MG63 (cell line): ENCODE data around the gene LINGO1. TPM values are rescaled to one million over a fixed set of nuclear protein-coding genes. Genes with fewer than 3 reads are reported as not detected.

Experiments
- DNase-seq: peaks from one replicate; pipeline ENCODE4 v3.0.0-alpha.2; 2020
- H3K27me3 ChIP-seq: fragments of 250-450 bp; sonication (Bioruptor Pico); 2 replicates; pipeline ENCODE4 v1.5.1; 2020; ENCODE audit warnings: mild to moderate bottlenecking, moderate library complexity
- H3K36me3 ChIP-seq: fragments of 250-450 bp; sonication (Bioruptor Pico); 2 replicates; pipeline ENCODE4 v1.5.1; 2020; ENCODE audit warnings: mild to moderate bottlenecking, moderate library complexity
- H3K4me3 ChIP-seq: fragments of 250-450 bp; sonication (Bioruptor Pico); 2 replicates; pipeline ENCODE4 v1.5.1; 2020; ENCODE audit warnings: mild to moderate bottlenecking, moderate library complexity
- H3K9me3 ChIP-seq: fragments of 250-450 bp; sonication (Bioruptor Pico); 2 replicates; pipeline ENCODE4 v1.5.1; 2020; ENCODE audit warnings: mild to moderate bottlenecking, moderate library complexity
- total RNA-seq: library from RNA; depleted of rRNA; stranded (reverse); fragments of >200 nt; shearing (Covaris generic); gene quantifications from 2 replicates; pipeline ENCODE4 v1.2.3, GENCODE V29; 2014; ENCODE audit warnings: low replicate concordance

Gene LINGO1
- total RNA-seq, 1 experiment from 2014 or later, result not detected

DNA sequence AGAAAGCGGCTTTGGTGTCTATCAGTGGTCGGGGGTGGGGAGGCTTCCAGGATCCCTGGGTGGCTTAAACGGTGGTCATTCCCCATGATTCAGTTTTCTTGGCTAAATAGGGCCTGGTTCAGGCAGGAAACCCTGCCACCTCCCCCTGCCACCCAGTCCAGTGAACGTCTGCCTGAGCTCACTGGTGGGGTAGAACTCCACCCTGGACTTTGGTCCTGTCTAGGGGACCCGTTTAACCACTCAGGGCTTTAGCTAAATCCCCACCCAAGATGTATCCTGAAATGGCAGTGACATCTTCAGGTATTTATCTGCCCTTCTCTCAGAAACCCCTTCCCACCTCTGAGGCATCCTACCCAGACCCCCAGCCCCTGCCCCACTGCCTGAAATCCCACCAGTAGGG lies 30.5 kb upstream of the LINGO1 start:
- Histone ChIP-seq H3K27me3 (no peaks in the 10 kb centered on the region; the same call in 1 of the 2 replicates), H3K36me3 (no peaks in the 10 kb centered on the region), H3K9me3 (no peaks in the 10 kb centered on the region), H3K4me3 (no peak overlapping the region)
- DNase-seq, result no peak

DNA sequence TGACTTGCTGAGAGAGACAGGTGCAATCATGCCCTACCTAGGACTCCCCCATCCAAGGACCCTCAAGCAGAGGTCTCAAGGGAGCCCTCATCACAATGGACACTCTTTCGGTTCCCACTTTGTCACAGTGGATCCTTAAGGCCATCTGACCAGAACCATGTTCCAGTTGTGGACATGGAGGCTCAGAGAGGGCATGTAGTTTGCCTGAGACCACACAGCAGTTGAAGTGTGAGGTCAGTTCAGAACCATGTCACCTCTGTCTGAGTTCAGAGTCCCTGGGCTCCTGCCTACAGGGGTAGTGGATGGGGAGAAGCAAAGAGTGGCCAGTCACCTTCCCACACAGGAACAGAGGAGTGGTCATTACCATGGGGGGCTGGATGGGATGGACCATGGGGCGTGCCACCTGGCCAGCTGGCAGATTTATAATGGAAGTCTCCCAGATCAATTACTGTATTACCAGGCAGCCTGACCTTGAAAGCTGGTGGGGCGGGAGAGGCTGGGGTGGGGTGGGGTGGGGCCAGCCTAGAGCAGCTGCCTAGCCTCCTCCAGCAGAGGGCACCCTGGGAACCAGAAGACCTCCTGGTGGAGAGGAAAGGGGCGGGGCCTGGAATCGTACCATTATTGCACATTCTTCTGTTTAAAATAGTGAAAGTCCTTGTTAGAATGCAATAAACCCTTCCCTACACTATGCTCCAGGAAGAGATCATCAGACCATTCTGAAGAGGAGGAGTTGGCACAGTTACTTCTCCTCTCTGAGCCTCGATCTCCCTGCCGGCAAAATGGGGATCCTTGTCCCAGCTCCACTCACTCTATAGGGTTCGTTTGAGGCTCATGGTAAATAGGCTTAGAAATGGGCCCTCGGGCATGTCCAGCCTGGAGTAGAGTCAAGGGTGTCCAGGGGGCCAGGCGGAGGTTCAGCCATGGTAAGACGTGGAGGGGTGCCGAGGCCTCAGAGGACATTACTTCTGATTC lies 26.9 kb upstream of the LINGO1 start:
- no peak overlapping the region for H3K4me3 ChIP-seq
- peak; percentile 75 for DNase-seq
- H3K36me3 ChIP-seq, result no peaks in the 10 kb centered on the region
- H3K9me3 ChIP-seq, result no peaks in the 10 kb centered on the region
- no peaks in the 10 kb centered on the region; the same call in 1 of the 2 replicates for H3K27me3 ChIP-seq

DNA sequence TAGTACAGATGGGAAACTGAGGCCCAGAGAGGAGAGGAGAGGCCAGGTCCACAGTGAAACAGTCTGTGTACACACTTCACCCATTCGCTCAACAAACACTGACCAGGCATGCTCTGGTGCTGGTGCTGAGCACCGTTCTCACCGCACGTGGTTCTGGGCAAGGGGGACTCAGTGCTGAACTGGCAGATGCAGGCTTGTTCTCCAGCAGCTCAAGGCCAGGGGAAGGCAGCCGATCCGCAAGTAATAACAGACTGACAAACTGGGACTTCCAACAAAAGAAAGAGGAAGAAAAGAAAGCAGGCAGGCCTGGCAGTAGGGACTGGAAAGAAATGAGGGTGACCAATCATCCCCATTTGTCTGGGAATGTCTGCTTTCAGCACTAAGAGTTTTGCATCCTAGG lies 25.6 kb upstream of the LINGO1 start:
- no peaks in the 10 kb centered on the region for H3K9me3 ChIP-seq
- no peaks in the 10 kb centered on the region; the same call in 1 of the 2 replicates for H3K27me3 ChIP-seq
- H3K36me3 ChIP-seq, result no peaks in the 10 kb centered on the region
- H3K4me3 ChIP-seq, result no peak overlapping the region
- DNase-seq, result no peak

DNA sequence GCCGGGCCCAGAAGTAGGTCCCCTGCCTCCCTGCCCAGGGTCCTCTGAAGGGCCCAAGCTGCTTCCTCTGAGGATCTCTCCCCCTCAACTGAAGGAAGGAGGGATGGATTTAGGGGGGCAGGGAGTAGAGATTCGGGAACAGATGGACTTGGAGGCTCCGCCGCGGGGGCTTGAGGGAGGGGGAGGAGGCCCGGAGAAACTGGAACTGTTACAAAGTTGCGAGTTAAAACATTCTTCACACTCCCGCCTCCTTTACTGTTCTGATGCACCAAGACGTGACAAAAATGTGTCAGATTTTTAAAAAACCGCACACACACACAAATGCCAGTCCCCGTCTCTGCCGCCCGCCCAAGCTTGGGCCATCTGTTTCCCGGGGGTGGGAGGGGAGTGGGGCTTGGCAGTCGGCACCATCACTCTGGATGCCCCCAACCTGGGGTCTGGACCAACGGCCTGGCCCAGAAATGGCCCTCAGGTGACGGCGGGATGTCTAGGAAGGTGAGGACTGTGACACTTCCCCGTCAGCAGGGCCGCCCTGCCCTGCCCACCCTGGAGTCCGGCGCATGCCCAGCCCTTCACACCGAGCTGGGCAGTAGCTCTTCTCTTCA lies 25.0 kb upstream of the LINGO1 start:
- H3K9me3 ChIP-seq, result no peaks in the 10 kb centered on the region
- DNase-seq, result no peak
- H3K27me3 ChIP-seq, result no peaks in the 10 kb centered on the region; the same call in 1 of the 2 replicates
- no peak overlapping the region for H3K4me3 ChIP-seq
- H3K36me3 ChIP-seq, result no peaks in the 10 kb centered on the region

DNA sequence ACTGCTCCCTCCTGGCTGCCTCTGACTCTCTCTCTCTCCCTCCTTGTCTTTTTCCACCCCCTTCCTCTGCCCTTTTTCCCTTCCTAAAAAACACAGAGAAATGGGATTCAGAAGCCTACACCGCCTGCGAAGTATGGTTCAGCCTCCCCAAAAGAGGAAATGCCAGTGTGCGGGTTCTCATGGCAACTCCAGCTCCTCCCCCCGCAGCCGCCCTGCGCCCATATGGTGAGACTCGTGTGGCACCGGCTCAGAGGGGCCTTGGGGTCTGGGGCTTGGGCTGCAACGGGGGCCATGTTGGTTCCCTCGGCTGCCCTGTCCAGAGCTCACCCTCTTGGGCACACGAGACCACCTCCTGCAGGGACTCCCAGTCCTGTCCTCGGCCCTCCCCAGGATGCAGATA lies 23.6 kb upstream of the LINGO1 start:
- Histone ChIP-seq H3K27me3 (peaks cover 3% of the 10 kb centered on the region), H3K36me3 (no peaks in the 10 kb centered on the region), H3K9me3 (no peaks in the 10 kb centered on the region), H3K4me3 (no peak overlapping the region)
- DNase-seq, result no peak

DNA sequence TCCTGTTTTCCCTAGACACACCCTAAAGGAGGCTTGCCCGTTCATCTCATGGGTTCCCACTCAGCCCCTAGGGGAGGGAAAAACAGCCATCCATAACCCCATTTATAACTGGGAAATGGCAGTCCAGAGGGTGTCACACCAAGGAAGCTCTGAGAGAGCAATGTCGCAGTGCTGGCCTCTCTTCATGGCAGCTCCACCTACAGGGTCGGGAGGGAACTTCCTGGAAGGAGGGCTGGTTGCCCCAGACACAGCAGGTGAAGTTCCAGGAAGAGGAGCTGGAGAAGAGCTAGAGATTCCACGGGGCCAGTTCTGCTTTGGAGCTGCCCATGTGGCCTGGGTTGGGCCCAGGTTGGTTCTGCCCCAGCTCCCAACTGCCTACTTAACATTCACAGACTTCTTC lies 22.3 kb upstream of the LINGO1 start:
- H3K4me3 ChIP-seq, result no peak overlapping the region
- H3K27me3 ChIP-seq, result peaks cover 3% of the 10 kb centered on the region
- H3K36me3 ChIP-seq, result no peaks in the 10 kb centered on the region
- H3K9me3 ChIP-seq, result no peaks in the 10 kb centered on the region
- no peak for DNase-seq

DNA sequence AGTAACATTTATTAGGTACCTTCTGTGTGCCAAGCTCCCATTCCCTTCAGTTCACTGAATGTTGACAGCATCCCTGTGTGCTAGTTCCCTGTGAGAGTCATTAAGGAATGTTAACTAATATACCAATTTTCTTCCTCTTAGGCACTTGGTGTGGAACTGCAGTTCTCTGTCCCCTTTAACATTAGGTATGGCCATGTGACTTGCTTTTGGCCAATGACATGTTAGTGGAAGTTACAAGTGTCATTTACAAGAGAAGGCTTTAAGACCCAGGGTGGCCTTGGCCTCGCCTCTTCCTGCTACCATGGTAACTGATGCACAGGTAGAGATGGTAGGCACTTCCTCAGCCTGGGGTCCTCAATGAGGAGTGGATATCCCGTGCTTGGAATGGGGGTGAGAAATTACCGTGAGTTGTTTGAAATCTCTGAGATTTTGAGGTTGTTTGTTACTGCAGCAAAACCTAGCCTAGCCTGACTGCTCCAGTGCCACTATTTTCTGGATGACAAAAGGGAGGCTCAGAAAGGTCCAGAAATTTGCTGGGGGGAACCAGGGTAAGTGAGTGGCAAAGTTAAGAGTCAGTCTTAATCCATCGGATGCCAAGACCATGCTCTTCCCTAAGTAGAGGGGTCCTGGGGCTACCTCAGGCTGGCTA lies 21.2 kb upstream of the LINGO1 start:
- no peaks in the 10 kb centered on the region for H3K36me3 ChIP-seq
- no peak overlapping the region for H3K4me3 ChIP-seq
- DNase-seq, result no peak
- H3K9me3 ChIP-seq, result no peaks in the 10 kb centered on the region
- H3K27me3 ChIP-seq, result peaks cover 3% of the 10 kb centered on the region

DNA sequence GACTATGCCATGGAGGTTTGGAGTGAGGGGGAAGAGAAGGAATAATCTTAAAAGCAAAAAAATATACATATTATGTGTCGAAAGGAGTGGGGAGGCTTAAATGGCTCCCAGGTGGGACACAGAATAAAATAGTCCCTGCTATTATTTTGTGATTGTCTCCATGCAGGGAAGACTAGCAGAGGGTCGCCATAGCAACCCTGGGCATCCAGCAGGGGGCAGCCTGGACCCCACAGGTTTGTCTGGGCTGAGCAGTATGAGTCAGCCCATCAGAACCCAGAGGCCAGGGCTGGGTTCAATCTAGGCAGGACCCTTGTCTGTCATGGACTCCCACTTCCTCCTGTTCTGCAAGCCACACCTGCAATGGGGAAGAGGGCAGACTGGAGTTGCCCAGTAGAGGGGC lies 17.6 kb upstream of the LINGO1 start:
- peaks cover 3% of the 10 kb centered on the region; the same call in 1 of the 2 replicates for H3K27me3 ChIP-seq
- DNase-seq, result peak; percentile 55
- H3K4me3 ChIP-seq, result no peak overlapping the region

DNA sequence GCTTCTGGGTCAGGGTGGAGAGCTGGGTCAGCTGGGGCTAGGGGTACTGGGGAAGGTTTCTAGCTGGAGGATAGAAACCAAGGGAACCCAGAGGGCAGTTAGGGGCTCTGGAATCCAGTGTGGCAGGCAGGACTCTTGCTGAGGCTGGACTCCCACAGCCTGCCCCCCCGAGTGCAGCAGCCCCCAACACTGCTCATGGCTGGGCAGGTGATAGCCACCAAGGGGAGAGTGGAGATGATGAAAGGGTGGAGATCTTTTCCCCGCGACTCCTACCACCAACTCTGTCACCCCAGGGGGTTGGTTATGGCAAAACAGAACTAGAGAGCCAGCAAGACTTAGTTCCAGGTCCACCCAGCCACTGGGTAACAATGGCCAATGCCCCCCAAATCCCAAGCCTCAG lies 16.9 kb upstream of the LINGO1 start:
- H3K27me3 ChIP-seq, result peaks cover 3% of the 10 kb centered on the region; the same call in 1 of the 2 replicates
- H3K36me3 ChIP-seq, result no peaks in the 10 kb centered on the region
- H3K9me3 ChIP-seq, result no peaks in the 10 kb centered on the region
- H3K4me3 ChIP-seq, result no peak overlapping the region
- DNase-seq, result no peak

More for the DNA sequence above, 17.6 kb upstream of the LINGO1 start:
- Histone ChIP-seq H3K9me3 (no peaks in the 10 kb centered on the region), H3K36me3 (no peaks in the 10 kb centered on the region)

DNA sequence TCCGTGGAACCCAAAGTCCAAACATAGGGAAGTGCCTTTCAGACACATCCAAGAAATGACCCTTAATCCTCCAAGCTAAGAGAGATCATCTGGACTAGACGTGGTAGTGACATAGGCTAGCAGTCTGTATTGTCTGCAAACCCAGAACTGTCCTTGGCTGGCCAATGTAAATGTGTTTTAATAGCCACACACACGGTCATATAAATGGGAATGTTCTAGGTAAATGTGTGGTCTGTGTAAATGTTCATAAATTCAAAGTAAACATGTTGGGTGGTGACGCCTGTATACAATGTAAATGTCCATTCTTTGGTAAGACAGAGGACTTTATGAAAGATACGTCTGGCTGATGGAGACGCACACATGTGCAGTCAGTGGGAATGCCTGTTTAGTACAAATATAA lies 16.3 kb upstream of the LINGO1 start:
- Histone ChIP-seq H3K27me3 (peaks cover 3% of the 10 kb centered on the region; the same call in 1 of the 2 replicates), H3K4me3 (no peak overlapping the region), H3K36me3 (no peaks in the 10 kb centered on the region), H3K9me3 (no peaks in the 10 kb centered on the region)
- no peak for DNase-seq

DNA sequence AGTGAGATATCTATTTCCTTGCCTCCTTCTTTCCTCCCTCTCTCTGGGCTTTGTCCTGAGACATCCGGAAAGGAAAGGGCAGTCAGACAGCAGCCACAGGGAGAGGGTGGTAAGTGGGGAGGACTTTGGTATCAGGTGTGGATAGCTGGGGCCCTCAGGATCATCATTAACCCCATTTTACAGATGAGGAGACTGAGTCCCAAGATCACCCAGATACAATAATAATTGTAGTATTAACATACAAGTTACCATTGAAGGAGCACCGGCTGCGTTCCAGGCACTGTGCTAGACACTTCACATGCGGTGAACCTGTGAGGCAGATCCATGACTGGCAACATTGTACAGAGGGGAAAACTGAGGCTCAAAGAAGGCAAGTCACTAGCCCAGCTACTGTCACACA lies 15.2 kb upstream of the LINGO1 start:
- Histone ChIP-seq H3K27me3 (peaks cover 3% of the 10 kb centered on the region; the same call in 1 of the 2 replicates), H3K9me3 (no peaks in the 10 kb centered on the region), H3K36me3 (no peaks in the 10 kb centered on the region), H3K4me3 (no peak overlapping the region)
- DNase-seq, result no peak

DNA sequence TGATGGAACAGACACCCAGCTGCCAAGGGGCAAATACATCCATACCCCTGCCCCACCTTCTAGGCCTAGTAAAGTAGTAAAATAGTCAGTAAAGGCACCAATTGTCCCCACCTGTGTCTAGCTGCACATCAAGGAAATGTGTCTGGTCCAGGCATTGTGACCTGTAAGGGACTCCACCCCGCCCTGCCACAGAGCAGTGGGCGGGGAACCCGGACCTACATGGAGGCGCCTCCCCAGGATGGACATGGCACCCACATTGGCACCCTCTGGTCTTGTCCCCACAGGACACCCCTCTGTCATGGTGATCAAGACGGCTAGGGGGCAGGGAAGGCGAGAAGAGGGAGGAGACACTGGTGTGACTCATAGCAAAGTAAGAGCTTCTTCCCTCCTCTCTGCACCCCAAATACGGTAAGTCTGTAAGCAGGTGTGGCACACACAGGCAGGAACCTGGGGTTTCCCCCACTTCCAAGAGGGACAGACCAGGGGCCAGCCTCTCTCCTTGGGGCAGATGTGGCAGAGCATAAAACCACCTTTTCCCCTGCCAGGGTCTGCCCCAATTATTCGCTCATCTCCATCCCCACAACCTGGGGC lies 13.5 kb upstream of the LINGO1 start:
- H3K36me3 ChIP-seq, result no peaks in the 10 kb centered on the region
- H3K9me3 ChIP-seq, result no peaks in the 10 kb centered on the region
- H3K27me3 ChIP-seq, result no peaks in the 10 kb centered on the region
- no peak for DNase-seq
- H3K4me3 ChIP-seq, result no peak overlapping the region

DNA sequence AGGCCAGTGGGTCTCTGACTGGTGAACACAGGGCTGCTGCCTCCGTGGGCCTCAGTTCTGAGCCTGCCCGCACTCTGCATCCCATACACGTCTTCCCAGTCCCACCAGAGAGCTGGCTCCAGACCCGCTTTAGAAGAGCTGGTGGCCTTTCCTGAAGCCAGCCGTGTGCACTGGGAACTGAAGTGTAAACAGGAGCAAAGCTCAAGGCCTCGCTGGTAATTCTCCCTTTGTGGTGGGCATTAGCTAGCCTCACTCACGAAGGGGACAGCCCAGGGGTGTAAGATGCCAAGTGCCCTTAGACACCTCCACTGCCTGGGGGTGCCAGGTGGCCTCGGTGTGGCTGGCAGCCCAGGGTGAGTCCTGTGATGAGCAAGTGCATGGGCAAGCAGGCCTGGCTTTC lies 12.9 kb upstream of the LINGO1 start:
- no peaks in the 10 kb centered on the region for H3K9me3 ChIP-seq
- H3K27me3 ChIP-seq, result no peaks in the 10 kb centered on the region
- H3K36me3 ChIP-seq, result no peaks in the 10 kb centered on the region
- no peak overlapping the region for H3K4me3 ChIP-seq
- DNase-seq, result no peak

DNA sequence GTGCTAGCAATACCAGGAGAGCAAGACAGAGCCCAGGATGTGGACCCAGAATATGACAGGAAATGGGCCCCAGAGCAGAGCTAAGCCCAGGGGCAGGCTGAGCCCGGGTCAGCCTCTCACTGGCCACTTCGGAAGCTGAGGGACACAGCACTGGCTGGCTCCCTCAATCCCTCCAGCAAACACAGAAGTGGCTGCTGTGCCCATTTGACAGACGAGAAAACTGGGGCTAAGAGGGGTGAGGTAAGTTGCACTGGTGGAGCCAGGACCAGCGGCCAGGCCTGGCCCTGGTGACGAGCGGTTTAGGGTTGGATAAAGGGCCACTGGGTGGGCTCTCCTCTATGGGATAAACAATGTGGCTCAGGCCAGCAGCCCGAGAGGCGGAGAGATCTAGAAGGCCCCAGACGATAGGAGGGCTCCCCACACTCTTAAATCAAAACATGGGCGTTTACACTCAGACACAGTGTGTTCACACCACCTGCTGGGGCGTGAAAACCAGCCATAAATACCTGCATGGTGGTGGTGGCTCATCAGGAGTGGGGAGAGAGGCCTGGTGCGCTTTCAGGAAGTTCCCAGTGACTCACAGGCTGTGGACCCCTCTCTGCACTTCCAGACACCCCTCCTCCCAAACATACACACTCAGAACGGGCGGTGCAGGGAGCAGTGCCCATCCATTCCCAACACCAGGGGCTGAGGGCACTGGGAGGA lies 12.0 kb upstream of the LINGO1 start:
- Histone ChIP-seq H3K4me3 (no peak overlapping the region), H3K36me3 (no peaks in the 10 kb centered on the region), H3K27me3 (no peaks in the 10 kb centered on the region), H3K9me3 (no peaks in the 10 kb centered on the region)
- no peak for DNase-seq

DNA sequence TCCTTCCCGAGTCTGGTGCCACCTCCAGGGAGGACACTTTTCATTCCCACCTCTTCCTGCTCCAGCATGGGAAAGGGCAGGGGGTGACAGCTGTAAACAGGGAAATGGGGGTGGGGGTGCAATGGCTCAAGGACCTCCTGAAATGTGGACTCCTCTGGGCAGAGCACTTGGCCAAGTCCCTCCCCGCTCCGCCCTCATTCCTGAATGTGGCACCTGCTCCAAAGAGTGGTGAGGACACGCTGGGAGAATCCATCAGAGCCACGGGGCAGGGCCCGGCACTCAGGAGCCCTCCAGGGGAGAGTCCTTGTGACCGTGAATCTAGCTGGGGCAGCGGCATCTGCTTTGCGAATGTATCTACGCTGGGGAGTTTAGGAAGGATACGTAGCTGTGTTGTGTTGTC lies 11.1 kb upstream of the LINGO1 start:
- Histone ChIP-seq H3K9me3 (no peaks in the 10 kb centered on the region), H3K27me3 (no peaks in the 10 kb centered on the region; the same call in 1 of the 2 replicates), H3K36me3 (no peaks in the 10 kb centered on the region), H3K4me3 (no peak overlapping the region)
- DNase-seq, result no peak

DNA sequence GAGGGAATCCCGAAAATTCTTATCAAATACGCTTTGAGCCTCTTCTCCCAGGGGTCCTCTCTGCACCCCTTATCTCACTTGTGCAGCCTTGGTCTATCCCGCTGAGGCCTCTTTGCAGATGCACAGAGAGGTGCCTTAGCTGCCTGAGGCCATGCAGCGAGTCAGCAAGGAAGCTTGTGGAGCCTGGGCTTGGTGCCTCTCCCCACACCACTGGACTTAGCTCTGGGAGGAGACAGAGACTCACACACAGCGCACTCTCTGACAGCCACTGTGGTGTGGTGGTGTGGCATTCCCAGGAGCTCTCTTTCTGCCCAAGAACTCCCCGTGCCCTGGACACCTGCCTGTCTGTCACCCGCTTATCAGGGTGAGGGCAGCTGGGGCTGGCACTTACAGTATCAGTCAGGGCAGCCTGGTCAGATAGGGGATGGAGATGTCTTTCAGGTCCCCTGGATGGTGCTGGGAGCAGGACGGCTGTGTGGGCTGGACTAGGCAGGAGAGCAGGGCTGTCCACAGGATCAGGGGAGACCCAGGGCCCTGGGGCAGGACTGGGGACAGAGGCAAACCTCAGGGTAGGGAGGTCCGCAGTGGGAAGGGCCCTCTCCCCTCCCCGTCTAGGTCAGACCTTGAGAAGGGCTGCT lies 10.2 kb upstream of the LINGO1 start:
- H3K27me3 ChIP-seq, result no peaks in the 10 kb centered on the region; the same call in 1 of the 2 replicates
- no peaks in the 10 kb centered on the region for H3K9me3 ChIP-seq
- no peaks in the 10 kb centered on the region for H3K36me3 ChIP-seq
- H3K4me3 ChIP-seq, result no peak overlapping the region
- peak; percentile 41 for DNase-seq
